Measurements from ENCODE around the gene STX2.

Gene STX2

GRCh38 chr12:130742112-130742511 lies 96.9 kb downstream of the STX2 start:
- Histone ChIP-seq H3K36me3 (ENCODE audit: control insufficient read depth in 1 of 2, insufficient read depth in 2 of 2, low read length in 2 of 2) (no peaks in the 10 kb centered on the region), H3K27me3 (ENCODE audit: low read depth, low read length) (no peaks in the 10 kb centered on the region)

More at GRCh38 chr12:130742112-130742511, 96.9 kb downstream of the STX2 start:
- Histone ChIP-seq H3K27ac (ENCODE audit: low read length) (no peak overlapping the region), H3K4me3 (ENCODE audit: low read depth in 1 of 2, low read length in 2 of 2) (no peak overlapping the region), H3K9me3 (ENCODE audit: control insufficient read depth in 1 of 2, low read length in 2 of 2) (peaks cover 0 to 8% of the 10 kb centered on the region in 2 donors), H3K4me1 (ENCODE audit: control insufficient read depth in 1 of 2, insufficient read depth in 2 of 2, low read length in 2 of 2) (no peaks in the 10 kb centered on the region)
